Neutrophil (primary cell): ENCODE data around the gene PAX5.

ENCODE experiments used
- H3K27ac ChIP-seq: fragments of 200-600 bp; sonication (generic); 2 replicates; pipeline ENCODE4 v1.5.1; 2016; ENCODE audit warnings: mild to moderate bottlenecking, moderate library complexity
- H3K27me3 ChIP-seq: fragments of 200-600 bp; sonication (generic); 2 replicates; pipeline ENCODE4 v1.6.0; 2016; ENCODE audit warnings: mild to moderate bottlenecking
- H3K36me3 ChIP-seq: fragments of 200-600 bp; sonication (generic); 2 replicates; pipeline ENCODE4 v1.5.1; 2017
- H3K4me1 ChIP-seq, 2 experiments: fragments of 200-600 bp in 1 of 2; sonication (generic) in 1 of 2; 1 replicate in 1 of 2; 2 replicates in 1 of 2; pipeline versions ENCODE4 v1.5.1 to v1.6.1; 2013 to 2016; ENCODE audit warnings: low read depth in 1 of 2, low read length in 1 of 2, mild to moderate bottlenecking in 1 of 2, moderate library complexity in 1 of 2; ENCODE audit not compliant: control insufficient read depth in 1 of 2, insufficient read depth in 1 of 2
- H3K4me3 ChIP-seq, 2 experiments: fragments of 200-600 bp in 1 of 2; sonication (generic) in 1 of 2; 1 replicate in 1 of 2; 2 replicates in 1 of 2; pipeline ENCODE4 v1.5.1; 2013 to 2016; ENCODE audit warnings: low read depth in 1 of 2, low read length in 1 of 2, mild to moderate bottlenecking in 1 of 2, moderate library complexity in 1 of 2
- H3K9me3 ChIP-seq: fragments of 200-600 bp; sonication (generic); 2 replicates; pipeline ENCODE4 v1.5.1; 2016
- CTCF ChIP-seq: fragments of 200-600 bp; sonication (generic); IDR thresholded peaks from 2 replicates; pipeline ENCODE4 v1.5.1; 2016; ENCODE audit warnings: antibody characterized with exemption

PAX5 gene

GRCh38 chr9:36815566-36816348 is 218.3 kb downstream of the PAX5 start:
- Histone ChIP-seq H3K27ac (no peak overlapping the region), H3K36me3 (no peaks in the 10 kb centered on the region), H3K4me3 (no peak overlapping the region), H3K9me3 (no peaks in the 10 kb centered on the region), H3K4me1 (no peaks in the 10 kb centered on the region), H3K27me3 (peaks cover 46% of the 10 kb centered on the region)
- TF ChIP-seq CTCF = no peak

GRCh38 chr9:36815023-36815422 is 219.0 kb downstream of the PAX5 start:
- no peak for TF ChIP-seq CTCF
- Histone ChIP-seq H3K9me3 (no peaks in the 10 kb centered on the region), H3K27ac (no peak overlapping the region), H3K4me1 (no peaks in the 10 kb centered on the region), H3K36me3 (no peaks in the 10 kb centered on the region), H3K27me3 (peaks cover 39% of the 10 kb centered on the region), H3K4me3 (no peak overlapping the region)

GRCh38 chr9:36813154-36813553 is 220.9 kb downstream of the PAX5 start:
- no peaks in the 10 kb centered on the region for H3K9me3 ChIP-seq
- peaks cover 27% of the 10 kb centered on the region for H3K27me3 ChIP-seq
- no peak overlapping the region for H3K4me3 ChIP-seq
- no peaks in the 10 kb centered on the region for H3K36me3 ChIP-seq
- no peak overlapping the region for H3K27ac ChIP-seq
- no peaks in the 10 kb centered on the region for H3K4me1 ChIP-seq
- no peak for TF ChIP-seq CTCF

GRCh38 chr9:36812556-36812955 is 221.5 kb downstream of the PAX5 start:
- H3K4me3 ChIP-seq = no peak overlapping the region
- no peaks in the 10 kb centered on the region for H3K4me1 ChIP-seq
- H3K27ac ChIP-seq = no peak overlapping the region
- H3K36me3 ChIP-seq = no peaks in the 10 kb centered on the region
- peaks cover 23% of the 10 kb centered on the region for H3K27me3 ChIP-seq
- no peak for TF ChIP-seq CTCF
- H3K9me3 ChIP-seq = no peaks in the 10 kb centered on the region

- Histone ChIP-seq H3K9me3 (no peaks in the 10 kb centered on the region), H3K36me3 (no peaks in the 10 kb centered on the region), H3K27ac (no peak overlapping the region), H3K4me3 (no peak overlapping the region), H3K27me3 (peaks cover 18% of the 10 kb centered on the region), H3K4me1 (no peaks in the 10 kb centered on the region)
- no peak for TF ChIP-seq CTCF
Observed at GRCh38 chr9:36808251-36808650, 225.8 kb downstream of the PAX5 start.
